GM19463 (cell line): Measurements from ENCODE around the gene LACC1.

Experiments
- ATAC-seq: cut with Tn5 transposase; IDR thresholded peaks from one replicate; pipeline ENCODE4 v1.9.1; 2021; ENCODE audit warnings: mild to moderate bottlenecking, moderate library complexity; ENCODE audit not compliant: unreplicated experiment

The LACC1 gene

DNA sequence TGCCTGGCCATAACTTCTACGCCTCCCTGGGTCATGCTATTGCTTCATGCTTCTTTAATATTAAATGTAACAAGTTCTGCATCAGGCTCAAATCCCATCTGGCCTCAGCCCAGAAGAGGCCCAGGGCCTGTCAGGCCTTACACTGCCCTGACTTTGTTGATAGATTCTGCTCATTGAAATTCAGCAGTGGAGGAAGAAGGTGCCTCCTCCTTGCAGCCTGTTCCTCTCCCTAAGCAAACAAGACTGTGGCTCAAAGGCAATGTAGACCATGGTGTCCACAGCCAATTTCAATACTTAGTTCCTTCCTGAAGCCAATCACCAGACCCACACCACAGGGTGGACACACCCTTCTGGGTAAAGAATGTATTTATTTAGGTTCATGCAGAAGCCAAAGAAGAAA lies 59.4 kb downstream of the LACC1 start:
- ATAC-seq: no peak

DNA sequence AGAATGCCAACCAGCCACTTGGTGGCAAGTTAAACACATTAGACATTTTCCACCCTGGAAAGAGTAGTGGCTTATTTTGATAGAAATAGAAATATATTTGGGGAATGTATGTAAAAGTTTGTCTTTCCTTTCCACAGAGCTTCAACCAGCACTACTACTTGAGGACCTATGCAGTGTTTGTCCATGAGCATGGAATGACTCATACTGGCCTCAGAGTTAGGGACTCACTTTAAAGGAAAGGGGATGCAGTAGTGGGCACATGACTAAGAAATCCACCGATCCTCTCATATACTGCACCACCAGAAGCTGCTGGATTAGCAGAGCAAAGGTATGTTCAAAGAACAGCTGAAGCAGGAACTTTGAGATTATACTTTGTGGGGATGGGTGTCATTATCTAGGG lies 62.6 kb downstream of the LACC1 start:
- ATAC-seq: no peak
